HFF-Myc (cell line): Measurements from ENCODE around the gene TSEN15.

ENCODE experiments used
- DNase-seq: peaks from one replicate; pipeline ENCODE4 v3.0.0-alpha.2; 2011; ENCODE audit warnings: low read depth; ENCODE audit errors: extremely low read depth
- H3K4me3 ChIP-seq: replicated peaks from 2 replicates; pipeline ENCODE4 v1.5.1; 2011; ENCODE audit warnings: low read depth, mild to moderate bottlenecking, control low read depth, low read length
- TF ChIP-seq, protein P1 (sequence below): IDR thresholded peaks from 2 replicates; pipeline ENCODE4 v1.5.1; 2012; ENCODE audit warnings: mild to moderate bottlenecking, low read depth, low read length, control low read depth; ENCODE audit errors: missing control alignments

The TSEN15 gene

DNA sequence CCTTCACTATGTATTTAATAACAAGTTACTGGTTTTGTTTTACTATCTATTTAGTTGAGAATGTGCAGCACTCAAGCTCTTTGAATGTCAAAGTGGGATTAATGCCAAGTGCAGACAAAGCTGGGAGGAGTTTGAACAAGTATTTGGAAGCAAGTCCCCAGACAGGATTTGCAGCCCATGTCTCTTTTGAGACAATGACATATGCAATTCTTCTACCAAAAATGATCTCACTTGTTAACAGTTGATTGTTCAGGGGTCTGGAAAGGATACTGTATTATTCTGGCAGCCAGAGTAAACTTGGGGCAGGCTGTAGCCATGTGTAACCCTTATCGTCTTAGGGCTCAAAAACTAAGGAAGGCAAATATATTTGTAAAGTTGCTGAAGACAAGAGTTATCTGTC, 29.8 kb upstream of the TSEN15 start:
- no peak overlapping the region for H3K4me3 ChIP-seq
- DNase-seq = no peak
- TF ChIP-seq, protein P1, sequence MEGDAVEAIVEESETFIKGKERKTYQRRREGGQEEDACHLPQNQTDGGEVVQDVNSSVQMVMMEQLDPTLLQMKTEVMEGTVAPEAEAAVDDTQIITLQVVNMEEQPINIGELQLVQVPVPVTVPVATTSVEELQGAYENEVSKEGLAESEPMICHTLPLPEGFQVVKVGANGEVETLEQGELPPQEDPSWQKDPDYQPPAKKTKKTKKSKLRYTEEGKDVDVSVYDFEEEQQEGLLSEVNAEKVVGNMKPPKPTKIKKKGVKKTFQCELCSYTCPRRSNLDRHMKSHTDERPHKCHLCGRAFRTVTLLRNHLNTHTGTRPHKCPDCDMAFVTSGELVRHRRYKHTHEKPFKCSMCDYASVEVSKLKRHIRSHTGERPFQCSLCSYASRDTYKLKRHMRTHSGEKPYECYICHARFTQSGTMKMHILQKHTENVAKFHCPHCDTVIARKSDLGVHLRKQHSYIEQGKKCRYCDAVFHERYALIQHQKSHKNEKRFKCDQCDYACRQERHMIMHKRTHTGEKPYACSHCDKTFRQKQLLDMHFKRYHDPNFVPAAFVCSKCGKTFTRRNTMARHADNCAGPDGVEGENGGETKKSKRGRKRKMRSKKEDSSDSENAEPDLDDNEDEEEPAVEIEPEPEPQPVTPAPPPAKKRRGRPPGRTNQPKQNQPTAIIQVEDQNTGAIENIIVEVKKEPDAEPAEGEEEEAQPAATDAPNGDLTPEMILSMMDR = no peak

DNA sequence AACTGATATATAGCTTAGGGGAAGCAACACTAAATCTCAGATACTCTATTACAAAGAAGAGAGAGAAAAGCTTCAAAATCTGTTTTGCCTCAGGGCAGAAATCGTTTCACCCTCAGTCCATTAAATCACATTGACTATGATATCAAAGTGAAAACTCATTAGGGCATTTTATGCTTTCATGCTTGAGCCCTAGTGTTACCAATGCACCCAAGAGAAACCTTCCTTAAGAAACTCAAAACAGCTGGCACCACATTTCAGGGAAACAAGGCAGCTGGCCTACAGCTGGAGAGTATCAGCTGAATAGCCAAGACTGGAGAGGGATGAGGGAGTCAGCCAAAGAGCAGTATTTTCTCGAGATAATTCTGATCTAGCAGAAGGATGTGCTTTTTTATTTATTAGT, 28.9 kb upstream of the TSEN15 start:
- TF ChIP-seq, protein P1 = no peak
- no peak for DNase-seq
- no peak overlapping the region for H3K4me3 ChIP-seq

DNA sequence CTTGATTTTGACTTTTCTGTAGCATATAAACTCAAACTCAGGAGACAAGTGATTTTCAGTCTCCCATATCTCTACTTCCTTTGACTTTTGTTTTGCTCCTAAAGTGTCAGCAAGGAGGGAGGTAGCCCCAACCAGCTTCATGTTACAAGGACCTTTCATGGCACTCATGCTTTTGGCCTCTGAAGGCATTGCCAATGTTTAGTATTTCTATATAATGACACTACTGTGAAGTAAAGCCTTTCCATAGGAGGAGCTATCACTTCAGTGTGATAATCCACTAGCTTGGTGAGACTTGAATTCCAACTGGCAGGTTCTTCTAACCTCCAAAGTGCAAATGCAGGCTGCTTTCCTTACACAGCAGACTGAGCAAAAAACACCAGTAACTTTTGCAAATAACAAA, 28.4 kb upstream of the TSEN15 start:
- TF ChIP-seq, protein P1 = no peak
- no peak overlapping the region for H3K4me3 ChIP-seq
- no peak for DNase-seq

- no peak overlapping the region for H3K4me3 ChIP-seq
- TF ChIP-seq, protein P1 = no peak
- DNase-seq = peak; percentile 82
These were observed 26.3 kb upstream of the TSEN15 start for GRCh38 chr1:184025242-184025675.

GRCh38 chr1:184027826-184028695, 23.5 kb upstream of the TSEN15 start:
- H3K4me3 ChIP-seq = no peak overlapping the region
- DNase-seq = no peak
- TF ChIP-seq, protein P1 = no peak

GRCh38 chr1:184028854-184029623, 22.5 kb upstream of the TSEN15 start:
- no peak for DNase-seq
- TF ChIP-seq, protein P1 = no peak
- H3K4me3 ChIP-seq = no peak overlapping the region
